WTC11 (cell line): ENCODE data around the gene TRIM50. TPM values are rescaled to one million over a fixed set of nuclear protein-coding genes. Genes with fewer than 3 reads are reported as not detected.

ENCODE experiments used
- ATAC-seq: fragments of 200-7000 bp; cut with Tn5 transposase; 2 replicates; pipeline ENCODE4 v1.10.0; 2021; ENCODE audit warnings: mild to moderate bottlenecking, moderate library complexity
- CTCF ChIA-PET: fragments of 300-600 bp; sonication (Branson Sonifier 250); formaldehyde crosslinking; loops from one replicate; lab custom pipeline; 2021; ENCODE audit warnings: antibody characterized with exemption; lab: Charles Lee
- POLR2A ChIA-PET: fragments of 350-600 bp; sonication (Branson Sonifier 250); formaldehyde crosslinking; loops from one replicate; lab custom pipeline; 2021; ENCODE audit warnings: antibody characterized with exemption; lab: Charles Lee
- DNase-seq: peaks from one replicate; pipeline ENCODE4 v3.0.0; 2021; ENCODE audit warnings: low spot score
- H3K27ac Mint-ChIP-seq: 2 replicates; pipeline ENCODE4 v1.8.0; 2021; ENCODE audit warnings: mixed read lengths
- H3K27me3 Mint-ChIP-seq: 2 replicates; pipeline ENCODE4 v1.8.0; 2021; ENCODE audit warnings: low read depth, mild to moderate bottlenecking, moderate library complexity, mixed read lengths
- H3K36me3 Mint-ChIP-seq: 2 replicates; pipeline ENCODE4 v1.8.0; 2021; ENCODE audit warnings: mixed read lengths
- H3K4me1 Mint-ChIP-seq: 2 replicates; pipeline ENCODE4 v1.8.0; 2022; ENCODE audit warnings: mixed read lengths
- H3K4me3 Mint-ChIP-seq: 2 replicates; pipeline ENCODE4 v1.8.0; 2021; ENCODE audit warnings: mild to moderate bottlenecking, moderate library complexity, mixed read lengths
- H3K9me3 Mint-ChIP-seq: 2 replicates; pipeline ENCODE4 v1.8.0; 2021; ENCODE audit warnings: mixed read lengths
- FOXJ3 ChIP-seq: sonication (generic); formaldehyde crosslinking; IDR thresholded peaks from 2 replicates; pipeline ENCODE4 v1.9.0; 2021; ENCODE audit warnings: missing genetic modification reagents, mild to moderate bottlenecking, borderline replicate concordance
- FOXK1 ChIP-seq: sonication (generic); formaldehyde crosslinking; IDR thresholded peaks from 2 replicates; pipeline ENCODE4 v1.8.0; 2022; ENCODE audit warnings: mild to moderate bottlenecking, moderate library complexity, missing genetic modification reagents
- GABPB1 ChIP-seq: sonication (generic); formaldehyde crosslinking; IDR thresholded peaks from 2 replicates; pipeline ENCODE4 v1.8.1; 2023; ENCODE audit warnings: mild to moderate bottlenecking, missing genetic modification reagents
- JUN ChIP-seq: sonication (generic); formaldehyde crosslinking; IDR thresholded peaks from 2 replicates; pipeline ENCODE4 v1.8.0; 2023; ENCODE audit warnings: mild to moderate bottlenecking, missing genetic modification reagents
- PRRX2 ChIP-seq: fragments of 250-450 bp; sonication (Bioruptor Pico); IDR thresholded peaks from 2 replicates; pipeline ENCODE4 v1.8.0; 2021; ENCODE audit warnings: mild to moderate bottlenecking
- RELA ChIP-seq: sonication (generic); formaldehyde crosslinking; IDR thresholded peaks from 2 replicates; pipeline ENCODE4 v1.8.1; 2022; ENCODE audit warnings: missing genetic modification reagents, mild to moderate bottlenecking, borderline replicate concordance
- SMAD3 ChIP-seq: sonication (generic); formaldehyde crosslinking; IDR thresholded peaks from 2 replicates; pipeline ENCODE4 v1.8.0; 2022; ENCODE audit warnings: missing genetic modification reagents, mild to moderate bottlenecking, borderline replicate concordance
- SMAD4 ChIP-seq: sonication (generic); formaldehyde crosslinking; IDR thresholded peaks from 2 replicates; pipeline ENCODE4 v1.8.0; 2022; ENCODE audit warnings: mild to moderate bottlenecking, missing genetic modification reagents
- SOX15 ChIP-seq: fragments of 250-450 bp; sonication (Bioruptor Pico); IDR thresholded peaks from 2 replicates; pipeline ENCODE4 v1.9.0; 2021; ENCODE audit warnings: mild to moderate bottlenecking
- ZNF219 ChIP-seq: sonication (generic); formaldehyde crosslinking; IDR thresholded peaks from 2 replicates; pipeline ENCODE4 v1.8.0; 2023; ENCODE audit warnings: missing genetic modification reagents, mild to moderate bottlenecking, borderline replicate concordance
- ZNF232 ChIP-seq: sonication (generic); formaldehyde crosslinking; IDR thresholded peaks from 2 replicates; pipeline ENCODE4 v1.8.0; 2022; ENCODE audit warnings: mild to moderate bottlenecking, missing genetic modification reagents
- ZNF263 ChIP-seq: sonication (generic); formaldehyde crosslinking; IDR thresholded peaks from 2 replicates; pipeline ENCODE4 v1.8.1; 2022; ENCODE audit warnings: low read depth, mild to moderate bottlenecking, moderate library complexity, missing genetic modification reagents
- ZNF416 ChIP-seq: fragments of 250-450 bp; sonication (Bioruptor Pico); IDR thresholded peaks from 2 replicates; pipeline ENCODE4 v1.9.0; 2021; ENCODE audit warnings: mild to moderate bottlenecking, inconsistent platforms
- ZNF671 ChIP-seq: fragments of 250-450 bp; sonication (Bioruptor Pico); IDR thresholded peaks from 2 replicates; pipeline ENCODE4 v1.8.0; 2021; ENCODE audit warnings: mild to moderate bottlenecking
- total RNA-seq: library from RNA; stranded (reverse); gene quantifications from 3 replicates; pipeline ENCODE4 v1.2.3, GENCODE V29; 2021
- TF ChIP-seq, protein P1 (sequence below): sonication (generic); formaldehyde crosslinking; IDR thresholded peaks from 2 replicates; pipeline ENCODE4 v1.8.0; 2023; ENCODE audit warnings: mild to moderate bottlenecking, missing genetic modification reagents
- TF ChIP-seq, protein P2 (sequence below): sonication (generic); formaldehyde crosslinking; IDR thresholded peaks from 2 replicates; pipeline ENCODE4 v1.8.1; 2022; ENCODE audit warnings: low read depth, mild to moderate bottlenecking, moderate library complexity, missing genetic modification reagents, borderline replicate concordance
- TF ChIP-seq, protein P3 (sequence below): sonication (generic); formaldehyde crosslinking; IDR thresholded peaks from 2 replicates; pipeline ENCODE4 v1.8.0; 2022; ENCODE audit warnings: mild to moderate bottlenecking, missing genetic modification reagents
- TF ChIP-seq, protein P4 (sequence below): fragments of 250-450 bp; sonication (Bioruptor Pico); conservative IDR thresholded peaks from 2 replicates; pipeline ENCODE4 v1.9.0; 2021; ENCODE audit warnings: mild to moderate bottlenecking
- TF ChIP-seq, protein P5 (sequence below): fragments of 250-450 bp; sonication (Bioruptor Pico); IDR thresholded peaks from 2 replicates; pipeline ENCODE4 v1.9.0; 2021; ENCODE audit warnings: moderate library complexity, mild to moderate bottlenecking, inconsistent platforms, borderline replicate concordance
- TF ChIP-seq, protein P6 (sequence below): sonication (generic); formaldehyde crosslinking; IDR thresholded peaks from 2 replicates; pipeline ENCODE4 v1.8.0; 2022; ENCODE audit warnings: mild to moderate bottlenecking, missing genetic modification reagents
- TF ChIP-seq, protein P7 (sequence below): sonication (generic); formaldehyde crosslinking; IDR thresholded peaks from 2 replicates; pipeline ENCODE4 v1.8.1; 2022; ENCODE audit warnings: low read depth, missing genetic modification reagents, borderline replicate concordance
- TF ChIP-seq, protein P8 (sequence below): sonication (generic); formaldehyde crosslinking; IDR thresholded peaks from 2 replicates; pipeline ENCODE4 v1.8.1; 2023; ENCODE audit warnings: mild to moderate bottlenecking, missing genetic modification reagents
- TF ChIP-seq, protein P9 (sequence below): sonication (generic); formaldehyde crosslinking; IDR thresholded peaks from 2 replicates; pipeline ENCODE4 v1.8.0; 2023; ENCODE audit warnings: missing genetic modification reagents

TRIM50 gene
- total RNA-seq, 1 experiment from 2014 or later, result 0.15 TPM

DNA sequence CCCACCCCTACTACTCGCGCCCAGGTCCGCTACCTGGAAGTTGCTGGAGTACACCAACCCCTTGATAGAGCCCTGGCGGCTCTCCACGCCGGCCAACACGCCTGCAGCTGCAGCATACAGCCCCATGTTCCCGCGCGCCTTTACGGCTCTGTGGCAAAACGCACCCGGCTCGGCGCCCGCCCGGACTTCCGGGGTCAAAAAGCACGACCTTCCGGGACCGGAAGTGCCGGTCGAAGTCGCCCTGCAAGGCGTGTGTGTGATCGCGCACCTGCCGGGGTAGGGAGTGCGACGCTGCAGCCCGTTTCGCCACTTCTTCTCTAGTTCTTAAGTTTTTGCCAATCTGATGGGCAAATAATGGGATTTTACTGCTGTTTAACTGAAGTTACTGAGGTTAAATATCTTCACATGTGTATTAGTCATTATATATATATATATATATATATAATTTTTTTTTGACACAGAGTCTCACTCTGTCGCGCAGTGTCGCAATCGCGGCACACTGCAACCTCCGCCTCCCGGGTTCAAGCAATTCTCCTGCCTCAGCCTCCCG lies 19.1 kb downstream of the TRIM50 start, which contains the start of gene NSUN5:
Gene NSUN5, minus strand, starts transcription at position 162 of the 550 bp plus-strand sequence. Its CDS starts 36 bp downstream, at position 126.
- Mint-ChIP-seq H3K4me3 (peak within 1 kb of the TSS; percentile 93), H3K9me3 (no peaks in the 10 kb centered on the region), H3K27ac (peak within 1 kb of the TSS; percentile 88), H3K4me1 (peaks cover 8% of the 10 kb centered on the region), H3K36me3 (peaks cover 26% of the 10 kb centered on the region), H3K27me3 (peaks cover 16% of the 10 kb centered on the region)
- ATAC-seq (peak; percentile 79), DNase-seq (peak; percentile 89)
- ChIA-PET CTCF (interaction anchor here (1.0 to 1.3 kb wide), 3 partner anchors 15 to 120 kb away, joined by 4 to 6 read pairs (median 5); no protein-coding TSS in a partner anchor), POLR2A (interaction anchor here (0.5 to 0.9 kb wide), 3 partner anchors 111 to 220 kb away, joined by 3 to 6 read pairs (median 3); no protein-coding TSS in a partner anchor)
- TF ChIP-seq, protein P1, sequence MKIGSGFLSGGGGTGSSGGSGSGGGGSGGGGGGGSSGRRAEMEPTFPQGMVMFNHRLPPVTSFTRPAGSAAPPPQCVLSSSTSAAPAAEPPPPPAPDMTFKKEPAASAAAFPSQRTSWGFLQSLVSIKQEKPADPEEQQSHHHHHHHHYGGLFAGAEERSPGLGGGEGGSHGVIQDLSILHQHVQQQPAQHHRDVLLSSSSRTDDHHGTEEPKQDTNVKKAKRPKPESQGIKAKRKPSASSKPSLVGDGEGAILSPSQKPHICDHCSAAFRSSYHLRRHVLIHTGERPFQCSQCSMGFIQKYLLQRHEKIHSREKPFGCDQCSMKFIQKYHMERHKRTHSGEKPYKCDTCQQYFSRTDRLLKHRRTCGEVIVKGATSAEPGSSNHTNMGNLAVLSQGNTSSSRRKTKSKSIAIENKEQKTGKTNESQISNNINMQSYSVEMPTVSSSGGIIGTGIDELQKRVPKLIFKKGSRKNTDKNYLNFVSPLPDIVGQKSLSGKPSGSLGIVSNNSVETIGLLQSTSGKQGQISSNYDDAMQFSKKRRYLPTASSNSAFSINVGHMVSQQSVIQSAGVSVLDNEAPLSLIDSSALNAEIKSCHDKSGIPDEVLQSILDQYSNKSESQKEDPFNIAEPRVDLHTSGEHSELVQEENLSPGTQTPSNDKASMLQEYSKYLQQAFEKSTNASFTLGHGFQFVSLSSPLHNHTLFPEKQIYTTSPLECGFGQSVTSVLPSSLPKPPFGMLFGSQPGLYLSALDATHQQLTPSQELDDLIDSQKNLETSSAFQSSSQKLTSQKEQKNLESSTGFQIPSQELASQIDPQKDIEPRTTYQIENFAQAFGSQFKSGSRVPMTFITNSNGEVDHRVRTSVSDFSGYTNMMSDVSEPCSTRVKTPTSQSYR (CRISPR knock-in tag), result peak; percentile 90; the same call in 1 of the 2 replicates
- TF ChIP-seq SOX15 (CRISPR knock-in tag) (no peak), FOXK1 (peak; percentile 96), ZNF671 (CRISPR knock-in tag) (no peak), ZNF416 (CRISPR knock-in tag) (no peak), ZNF263 (CRISPR knock-in tag) (0 out of 2 replicates have a peak, but pooled peaks have one; percentile 50), ZNF232 (peak; percentile 96), SMAD4 (CRISPR knock-in tag) (peak; percentile 63; the same call in 1 of the 2 replicates), GABPB1 (CRISPR knock-in tag) (peak; percentile 80; the same call in 1 of the 2 replicates), PRRX2 (CRISPR knock-in tag) (no peak), JUN (CRISPR knock-in tag) (peak; percentile 95), ZNF219 (CRISPR knock-in tag) (peak; percentile 72; the same call in 1 of the 2 replicates), FOXJ3 (CRISPR knock-in tag) (0 out of 2 replicates have a peak, but pooled peaks have one; percentile 42), RELA (0 out of 2 replicates have a peak, but pooled peaks have one; percentile 58), SMAD3 (CRISPR knock-in tag) (peak; percentile 91; the same call in 1 of the 2 replicates)
- TF ChIP-seq, protein P2, sequence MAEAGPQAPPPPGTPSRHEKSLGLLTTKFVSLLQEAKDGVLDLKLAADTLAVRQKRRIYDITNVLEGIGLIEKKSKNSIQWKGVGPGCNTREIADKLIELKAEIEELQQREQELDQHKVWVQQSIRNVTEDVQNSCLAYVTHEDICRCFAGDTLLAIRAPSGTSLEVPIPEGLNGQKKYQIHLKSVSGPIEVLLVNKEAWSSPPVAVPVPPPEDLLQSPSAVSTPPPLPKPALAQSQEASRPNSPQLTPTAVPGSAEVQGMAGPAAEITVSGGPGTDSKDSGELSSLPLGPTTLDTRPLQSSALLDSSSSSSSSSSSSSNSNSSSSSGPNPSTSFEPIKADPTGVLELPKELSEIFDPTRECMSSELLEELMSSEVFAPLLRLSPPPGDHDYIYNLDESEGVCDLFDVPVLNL (CRISPR knock-in tag), result no peak
- TF ChIP-seq, protein P3, sequence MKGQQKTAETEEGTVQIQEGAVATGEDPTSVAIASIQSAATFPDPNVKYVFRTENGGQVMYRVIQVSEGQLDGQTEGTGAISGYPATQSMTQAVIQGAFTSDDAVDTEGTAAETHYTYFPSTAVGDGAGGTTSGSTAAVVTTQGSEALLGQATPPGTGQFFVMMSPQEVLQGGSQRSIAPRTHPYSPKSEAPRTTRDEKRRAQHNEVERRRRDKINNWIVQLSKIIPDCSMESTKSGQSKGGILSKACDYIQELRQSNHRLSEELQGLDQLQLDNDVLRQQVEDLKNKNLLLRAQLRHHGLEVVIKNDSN (CRISPR knock-in tag), result peak; percentile 79; the same call in 1 of the 2 replicates
- TF ChIP-seq, protein P4, sequence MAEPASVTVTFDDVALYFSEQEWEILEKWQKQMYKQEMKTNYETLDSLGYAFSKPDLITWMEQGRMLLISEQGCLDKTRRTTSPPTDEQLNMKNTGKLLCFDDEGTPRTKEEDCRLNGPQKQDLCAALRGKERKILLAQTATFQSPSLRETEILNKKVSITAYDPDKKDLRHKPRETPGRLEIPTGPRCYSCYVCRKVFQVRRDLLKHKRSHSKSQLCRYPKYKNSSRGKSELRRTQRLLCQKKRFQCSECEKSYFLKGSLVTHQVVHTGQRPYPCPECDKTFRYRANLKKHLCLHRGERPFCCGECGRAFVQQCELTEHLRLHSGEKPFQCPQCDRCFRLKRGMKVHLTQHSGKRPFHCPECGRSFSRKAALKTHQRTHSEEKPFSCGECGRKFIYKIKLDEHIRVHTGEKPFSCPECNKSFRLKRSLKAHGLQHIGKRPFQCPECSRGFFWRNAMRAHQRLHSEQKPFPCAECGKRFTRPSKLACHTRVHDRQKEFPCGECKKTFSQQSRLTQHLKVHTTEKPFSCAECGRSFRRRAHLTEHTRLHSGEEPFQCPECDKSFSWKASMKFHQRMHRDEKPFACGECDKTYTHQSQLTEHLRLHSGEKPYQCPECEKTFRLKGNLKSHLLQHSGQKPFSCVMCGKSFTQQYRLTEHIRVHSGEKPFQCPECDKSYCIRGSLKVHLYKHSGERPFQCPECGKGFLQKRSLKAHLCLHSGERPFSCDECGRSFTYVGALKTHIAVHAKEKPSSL (CRISPR knock-in tag), result no peak
- TF ChIP-seq, protein P5, sequence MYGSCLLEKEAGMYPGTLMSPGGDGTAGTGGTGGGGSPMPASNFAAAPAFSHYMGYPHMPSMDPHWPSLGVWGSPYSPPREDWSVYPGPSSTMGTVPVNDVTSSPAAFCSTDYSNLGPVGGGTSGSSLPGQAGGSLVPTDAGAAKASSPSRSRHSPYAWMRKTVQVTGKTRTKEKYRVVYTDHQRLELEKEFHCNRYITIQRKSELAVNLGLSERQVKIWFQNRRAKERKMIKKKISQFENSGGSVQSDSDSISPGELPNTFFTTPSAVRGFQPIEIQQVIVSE (CRISPR knock-in tag), result no peak
- TF ChIP-seq, protein P6, sequence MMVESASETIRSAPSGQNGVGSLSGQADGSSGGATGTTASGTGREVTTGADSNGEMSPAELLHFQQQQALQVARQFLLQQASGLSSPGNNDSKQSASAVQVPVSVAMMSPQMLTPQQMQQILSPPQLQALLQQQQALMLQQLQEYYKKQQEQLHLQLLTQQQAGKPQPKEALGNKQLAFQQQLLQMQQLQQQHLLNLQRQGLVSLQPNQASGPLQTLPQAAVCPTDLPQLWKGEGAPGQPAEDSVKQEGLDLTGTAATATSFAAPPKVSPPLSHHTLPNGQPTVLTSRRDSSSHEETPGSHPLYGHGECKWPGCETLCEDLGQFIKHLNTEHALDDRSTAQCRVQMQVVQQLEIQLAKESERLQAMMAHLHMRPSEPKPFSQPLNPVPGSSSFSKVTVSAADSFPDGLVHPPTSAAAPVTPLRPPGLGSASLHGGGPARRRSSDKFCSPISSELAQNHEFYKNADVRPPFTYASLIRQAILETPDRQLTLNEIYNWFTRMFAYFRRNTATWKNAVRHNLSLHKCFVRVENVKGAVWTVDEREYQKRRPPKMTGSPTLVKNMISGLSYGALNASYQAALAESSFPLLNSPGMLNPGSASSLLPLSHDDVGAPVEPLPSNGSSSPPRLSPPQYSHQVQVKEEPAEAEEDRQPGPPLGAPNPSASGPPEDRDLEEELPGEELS (CRISPR knock-in tag), result peak; percentile 98
- TF ChIP-seq, protein P7, sequence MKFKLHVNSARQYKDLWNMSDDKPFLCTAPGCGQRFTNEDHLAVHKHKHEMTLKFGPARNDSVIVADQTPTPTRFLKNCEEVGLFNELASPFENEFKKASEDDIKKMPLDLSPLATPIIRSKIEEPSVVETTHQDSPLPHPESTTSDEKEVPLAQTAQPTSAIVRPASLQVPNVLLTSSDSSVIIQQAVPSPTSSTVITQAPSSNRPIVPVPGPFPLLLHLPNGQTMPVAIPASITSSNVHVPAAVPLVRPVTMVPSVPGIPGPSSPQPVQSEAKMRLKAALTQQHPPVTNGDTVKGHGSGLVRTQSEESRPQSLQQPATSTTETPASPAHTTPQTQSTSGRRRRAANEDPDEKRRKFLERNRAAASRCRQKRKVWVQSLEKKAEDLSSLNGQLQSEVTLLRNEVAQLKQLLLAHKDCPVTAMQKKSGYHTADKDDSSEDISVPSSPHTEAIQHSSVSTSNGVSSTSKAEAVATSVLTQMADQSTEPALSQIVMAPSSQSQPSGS, result peak; percentile 72; the same call in 1 of the 2 replicates
- TF ChIP-seq, protein P8, sequence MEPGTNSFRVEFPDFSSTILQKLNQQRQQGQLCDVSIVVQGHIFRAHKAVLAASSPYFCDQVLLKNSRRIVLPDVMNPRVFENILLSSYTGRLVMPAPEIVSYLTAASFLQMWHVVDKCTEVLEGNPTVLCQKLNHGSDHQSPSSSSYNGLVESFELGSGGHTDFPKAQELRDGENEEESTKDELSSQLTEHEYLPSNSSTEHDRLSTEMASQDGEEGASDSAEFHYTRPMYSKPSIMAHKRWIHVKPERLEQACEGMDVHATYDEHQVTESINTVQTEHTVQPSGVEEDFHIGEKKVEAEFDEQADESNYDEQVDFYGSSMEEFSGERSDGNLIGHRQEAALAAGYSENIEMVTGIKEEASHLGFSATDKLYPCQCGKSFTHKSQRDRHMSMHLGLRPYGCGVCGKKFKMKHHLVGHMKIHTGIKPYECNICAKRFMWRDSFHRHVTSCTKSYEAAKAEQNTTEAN, result peak; percentile 91; the same call in 1 of the 2 replicates
- TF ChIP-seq, protein P9, sequence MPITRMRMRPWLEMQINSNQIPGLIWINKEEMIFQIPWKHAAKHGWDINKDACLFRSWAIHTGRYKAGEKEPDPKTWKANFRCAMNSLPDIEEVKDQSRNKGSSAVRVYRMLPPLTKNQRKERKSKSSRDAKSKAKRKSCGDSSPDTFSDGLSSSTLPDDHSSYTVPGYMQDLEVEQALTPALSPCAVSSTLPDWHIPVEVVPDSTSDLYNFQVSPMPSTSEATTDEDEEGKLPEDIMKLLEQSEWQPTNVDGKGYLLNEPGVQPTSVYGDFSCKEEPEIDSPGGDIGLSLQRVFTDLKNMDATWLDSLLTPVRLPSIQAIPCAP (CRISPR knock-in tag), result peak; percentile 93
